OCI-LY7 (cell line): Measurements from ENCODE around the gene ITPKB. TPM values are rescaled to one million over a fixed set of nuclear protein-coding genes. Genes with fewer than 3 reads are reported as not detected.

ENCODE experiments used
- BruUV-seq: library from RNA; stranded (reverse); fragments of 400-500 nt; replicated peaks from 2 replicates; lab custom pipeline; 2021; lab: Mats Ljungman, UMichigan
- CTCF ChIA-PET: fragments of 300-600 bp; sonication (Branson Sonifier 250); formaldehyde crosslinking; loops from one replicate; lab custom pipeline; 2022; ENCODE audit warnings: antibody characterized with exemption; ENCODE audit not compliant: unreplicated experiment; lab: Charles Lee
- POLR2A ChIA-PET: fragments of 300-600 bp; sonication (Branson Sonifier 250); formaldehyde crosslinking; loops from one replicate; lab custom pipeline; 2022; ENCODE audit warnings: antibody characterized with exemption; lab: Charles Lee
- DNase-seq: peaks from one replicate; pipeline ENCODE4 v3.0.0-alpha.2; 2015; ENCODE audit warnings: low spot score
- H2AFZ ChIP-seq: fragments of 200-600 bp; sonication (generic), shearing (Covaris generic); 2 replicates; pipeline ENCODE4 v1.6.1; 2014; ENCODE audit warnings: mild to moderate bottlenecking, antibody characterized with exemption, low read length, moderate library complexity
- H3K27ac ChIP-seq: fragments of 200-600 bp; sonication (generic); 2 replicates; pipeline ENCODE4 v1.5.1; 2014; ENCODE audit warnings: mixed run types, low read depth, mild to moderate bottlenecking, moderate library complexity, low read length, inconsistent platforms; ENCODE audit not compliant: poor library complexity, severe bottlenecking
- H3K36me3 ChIP-seq: fragments of 200-600 bp; sonication (generic); 2 replicates; pipeline ENCODE4 v1.6.1; 2014; ENCODE audit warnings: mild to moderate bottlenecking, antibody characterized with exemption, low read length, moderate library complexity, mixed read lengths; ENCODE audit not compliant: insufficient read depth
- H3K4me1 ChIP-seq: fragments of 200-600 bp; sonication (generic); 2 replicates; pipeline ENCODE4 v1.5.1; 2014; ENCODE audit warnings: mild to moderate bottlenecking, low read length; ENCODE audit not compliant: insufficient read depth, poor library complexity, severe bottlenecking
- H3K4me2 ChIP-seq: fragments of 200-600 bp; sonication (generic); 2 replicates; pipeline ENCODE4 v1.6.1; 2014; ENCODE audit warnings: mild to moderate bottlenecking, low read length
- H3K4me3 ChIP-seq: fragments of 200-600 bp; sonication (generic); 2 replicates; pipeline ENCODE4 v1.5.1; 2014; ENCODE audit warnings: mild to moderate bottlenecking, low read depth, low read length; ENCODE audit not compliant: poor library complexity, severe bottlenecking
- H3K79me2 ChIP-seq: fragments of 200-600 bp; sonication (generic); 2 replicates; pipeline ENCODE4 v1.6.1; 2016; ENCODE audit warnings: low read depth, mild to moderate bottlenecking, low read length, moderate library complexity, mixed read lengths; ENCODE audit not compliant: insufficient read depth
- H3K9me2 ChIP-seq: fragments of 200-600 bp; sonication (generic); 2 replicates; pipeline ENCODE4 v1.6.1; 2016; ENCODE audit warnings: mild to moderate bottlenecking, low read length, mixed read lengths; ENCODE audit not compliant: insufficient read depth
- H3K9me3 ChIP-seq: fragments of 200-600 bp; sonication (generic); 2 replicates; pipeline ENCODE4 v1.6.1; 2014; ENCODE audit warnings: mild to moderate bottlenecking, mixed run types, low read length, mixed read lengths
- H4K20me1 ChIP-seq: fragments of 200-600 bp; sonication (generic); 2 replicates; pipeline ENCODE4 v1.6.1; 2014; ENCODE audit warnings: mild to moderate bottlenecking, antibody characterized with exemption, low read length, moderate library complexity, mixed read lengths; ENCODE audit not compliant: insufficient read depth
- CTCF ChIP-seq: fragments of 200-600 bp; sonication (generic); conservative IDR thresholded peaks from 2 replicates; pipeline ENCODE4 v1.5.1; 2014; ENCODE audit warnings: mild to moderate bottlenecking, antibody characterized with exemption, low read length, moderate library complexity, mixed read lengths
- EZH2phosphoT487 ChIP-seq: fragments of 200-600 bp; sonication (generic); IDR thresholded peaks from 2 replicates; pipeline ENCODE4 v1.6.1; 2018; ENCODE audit warnings: low read depth, borderline replicate concordance, mild to moderate bottlenecking, mixed run types, antibody characterized with exemption, low read length, moderate library complexity, mixed read lengths
- intact Hi-C: fragments of 100-400 bp; cut with micrococcal nuclease; formaldehyde crosslinking; loops from one replicate; pipeline ENCODE4 v1.10.0; 2022; ENCODE audit not compliant: unreplicated experiment
- total RNA-seq, 2 experiments: library from RNA; depleted of rRNA in 1 of 2; stranded (reverse); fragments of >200 nt in 1 of 2; shearing (Covaris generic) in 1 of 2; gene quantifications; 2 replicates each; pipeline ENCODE4 v1.2.3, GENCODE V29; 2014 to 2022

The ITPKB gene
- total RNA-seq, 2 experiments from 2014 or later: 20.5 to 33.3 TPM

GRCh38 chr1:226734611-226735153, 4.4 kb downstream of the ITPKB start:
- DNase-seq: no peak
- H4K20me1 ChIP-seq: peaks cover 28% of the 10 kb centered on the region
- H3K4me1 ChIP-seq: peaks cover 77% of the 10 kb centered on the region
- H3K9me2 ChIP-seq: no peaks in the 10 kb centered on the region
- H3K4me3 ChIP-seq: peak overlapping the region; percentile 83
- peaks cover 72% of the 10 kb centered on the region for H3K36me3 ChIP-seq
- H2AFZ ChIP-seq: no peak overlapping the region
- no peak for TF ChIP-seq EZH2phosphoT487
- TF ChIP-seq CTCF: no peak
- H3K79me2 ChIP-seq: peaks cover 92% of the 10 kb centered on the region
- peak overlapping the region; percentile 83 for H3K27ac ChIP-seq
- peak overlapping the region; percentile 85 for H3K4me2 ChIP-seq
- H3K9me3 ChIP-seq: no peaks in the 10 kb centered on the region
- ChIA-PET POLR2A (interaction anchor here (0.5 to 1.4 kb wide), 9 partner anchors 14 to 81 kb away, joined by 3 to 7 read pairs (median 3); no protein-coding TSS in a partner anchor), CTCF (interaction anchor here (0.6 kb wide), 1 partner anchor 47 kb away, joined by 3 read pairs; no protein-coding TSS in a partner anchor)
- no TSS peak for BruUV-seq
- intact Hi-C loops: loop anchor here (5.0 to 10.0 kb wide), 3 partner anchors 32 to 327 kb away; partner anchors contain the start of gene PARP1

DNA sequence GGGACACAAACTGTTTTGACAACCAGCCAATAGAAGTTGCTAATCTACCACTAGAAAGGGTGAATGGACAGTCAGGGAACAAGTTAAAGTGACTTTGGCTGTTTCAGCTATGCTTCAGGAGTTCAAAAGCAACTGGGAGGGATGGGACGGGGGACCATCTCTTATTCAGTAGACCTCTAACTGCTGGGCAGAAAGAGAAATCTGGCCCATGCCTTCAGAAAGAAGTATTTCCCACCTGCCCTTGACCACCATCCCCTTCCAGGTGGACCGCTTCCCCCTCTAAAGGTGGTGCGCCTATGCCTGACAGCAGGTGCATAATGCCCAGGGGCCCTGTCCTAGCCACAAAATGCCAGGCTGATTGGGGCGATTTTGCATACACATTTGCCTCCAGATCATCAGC, 5.2 kb downstream of the ITPKB start:
- ChIA-PET POLR2A (interaction anchor here (0.6 to 1.2 kb wide), 9 partner anchors 24 to 92 kb away, joined by 3 read pairs; no protein-coding TSS in a partner anchor), CTCF (interaction anchor here (0.6 kb wide), 1 partner anchor 22 kb away, joined by 3 read pairs; no protein-coding TSS in a partner anchor)
- Histone ChIP-seq H3K4me3 (peak overlapping the region; percentile 83), H3K36me3 (peaks cover 80% of the 10 kb centered on the region), H4K20me1 (peaks cover 28% of the 10 kb centered on the region), H3K9me2 (no peaks in the 10 kb centered on the region), H3K27ac (peak overlapping the region; percentile 83), H3K4me1 (peaks cover 81% of the 10 kb centered on the region), H2AFZ (no peak overlapping the region), H3K4me2 (peak overlapping the region; percentile 85), H3K79me2 (peaks cover 97% of the 10 kb centered on the region), H3K9me3 (no peaks in the 10 kb centered on the region)
- TF ChIP-seq EZH2phosphoT487 (no peak), CTCF (no peak)
- intact Hi-C loops: loop anchor here (1.0 to 10.0 kb wide), 2 partner anchors 22 to 201 kb away; no protein-coding TSS in a partner anchor
- BruUV-seq: no TSS peak
- no peak for DNase-seq

DNA sequence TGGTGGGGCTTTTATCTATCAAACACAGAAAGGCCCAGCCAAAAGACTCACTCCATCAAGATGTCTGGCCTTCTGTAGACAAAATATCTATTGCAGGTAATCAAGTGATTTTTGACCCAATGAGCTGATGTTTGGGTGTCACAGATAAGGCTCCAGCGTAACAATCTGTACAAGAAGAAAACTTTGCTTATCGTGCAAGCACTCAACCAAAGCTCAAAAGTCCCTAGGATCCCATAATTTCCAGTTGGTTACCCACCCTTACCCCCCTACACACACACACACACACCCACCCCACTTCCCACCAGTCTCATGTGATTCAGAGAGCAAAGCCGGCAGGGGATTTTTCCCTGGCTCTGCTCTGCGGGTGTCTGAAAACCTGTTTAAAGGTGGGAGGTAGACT, 5.8 kb downstream of the ITPKB start:
- H3K9me2 ChIP-seq: no peaks in the 10 kb centered on the region
- ChIA-PET POLR2A (interaction anchor here (0.6 to 0.9 kb wide), 6 partner anchors 16 to 93 kb away, joined by 3 read pairs; no protein-coding TSS in a partner anchor), CTCF (no interaction called here)
- no peak for TF ChIP-seq CTCF
- no peak for TF ChIP-seq EZH2phosphoT487
- H3K79me2 ChIP-seq: peaks cover 97% of the 10 kb centered on the region
- H3K9me3 ChIP-seq: no peaks in the 10 kb centered on the region
- peaks cover 86% of the 10 kb centered on the region for H3K36me3 ChIP-seq
- no peak for DNase-seq
- no TSS peak for BruUV-seq
- peak overlapping the region; percentile 83 for H3K27ac ChIP-seq
- peaks cover 28% of the 10 kb centered on the region for H4K20me1 ChIP-seq
- peaks cover 86% of the 10 kb centered on the region for H3K4me1 ChIP-seq
- peak overlapping the region; percentile 85 for H3K4me2 ChIP-seq
- H2AFZ ChIP-seq: no peak overlapping the region
- H3K4me3 ChIP-seq: peak overlapping the region; percentile 83
- intact Hi-C loops: loop anchor here (1.0 to 10.0 kb wide), 2 partner anchors 21 to 201 kb away; no protein-coding TSS in a partner anchor
